ENCODE data around the gene SYNDIG1L.
A peak's percentile ranks its signal among the peaks of the same experiment; 100 is the strongest.
"Not testable (repeated sequence)": the region's sequence is repeated elsewhere in the genome, so short reads cannot be mapped to it uniquely, and the experiment has no call there.

The SYNDIG1L gene

DNA sequence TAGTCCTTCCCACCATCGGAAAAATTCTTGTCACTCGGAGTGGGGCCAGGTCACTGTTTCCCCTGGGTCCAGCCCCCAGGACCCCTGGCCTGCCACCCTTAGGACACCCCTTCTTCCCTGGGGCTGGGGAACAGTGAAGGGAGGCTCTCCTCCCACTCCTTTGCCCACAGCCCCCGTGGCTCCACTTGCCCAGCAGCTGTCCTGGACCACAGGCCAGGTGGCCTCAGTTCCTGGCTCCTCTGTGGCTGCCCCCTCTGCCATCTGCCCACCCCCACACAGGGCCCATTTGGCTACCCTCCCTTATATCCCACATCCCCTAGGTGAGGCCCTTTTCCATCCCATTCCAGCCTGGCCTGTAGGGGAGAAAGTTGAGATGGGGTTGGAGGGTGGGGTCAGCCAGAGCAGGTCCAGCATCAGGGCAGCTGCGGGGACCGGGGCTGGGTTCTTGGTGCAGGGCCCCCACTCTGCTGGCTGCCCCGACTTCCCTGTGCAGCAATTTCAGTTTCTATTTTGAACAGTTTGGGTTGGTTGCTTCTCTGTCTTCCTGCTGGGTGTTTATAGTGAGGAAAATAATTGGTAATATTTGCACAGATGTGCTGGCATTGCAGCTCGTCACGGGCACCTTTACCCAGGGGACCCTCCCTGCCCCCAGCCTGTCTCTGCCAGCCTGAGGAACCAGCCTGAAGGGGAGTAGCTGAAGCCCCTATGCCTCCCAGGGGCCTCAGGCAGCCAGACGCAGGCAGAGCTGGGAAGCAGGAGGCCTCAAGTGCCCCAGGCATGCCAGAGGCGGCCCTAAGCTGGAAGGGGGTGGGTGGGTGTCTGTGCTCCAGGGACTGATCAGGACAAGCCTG is 23.4 kb downstream of the SYNDIG1L start:
- DNase-seq (ENCODE audit: low spot score): no peak

DNA sequence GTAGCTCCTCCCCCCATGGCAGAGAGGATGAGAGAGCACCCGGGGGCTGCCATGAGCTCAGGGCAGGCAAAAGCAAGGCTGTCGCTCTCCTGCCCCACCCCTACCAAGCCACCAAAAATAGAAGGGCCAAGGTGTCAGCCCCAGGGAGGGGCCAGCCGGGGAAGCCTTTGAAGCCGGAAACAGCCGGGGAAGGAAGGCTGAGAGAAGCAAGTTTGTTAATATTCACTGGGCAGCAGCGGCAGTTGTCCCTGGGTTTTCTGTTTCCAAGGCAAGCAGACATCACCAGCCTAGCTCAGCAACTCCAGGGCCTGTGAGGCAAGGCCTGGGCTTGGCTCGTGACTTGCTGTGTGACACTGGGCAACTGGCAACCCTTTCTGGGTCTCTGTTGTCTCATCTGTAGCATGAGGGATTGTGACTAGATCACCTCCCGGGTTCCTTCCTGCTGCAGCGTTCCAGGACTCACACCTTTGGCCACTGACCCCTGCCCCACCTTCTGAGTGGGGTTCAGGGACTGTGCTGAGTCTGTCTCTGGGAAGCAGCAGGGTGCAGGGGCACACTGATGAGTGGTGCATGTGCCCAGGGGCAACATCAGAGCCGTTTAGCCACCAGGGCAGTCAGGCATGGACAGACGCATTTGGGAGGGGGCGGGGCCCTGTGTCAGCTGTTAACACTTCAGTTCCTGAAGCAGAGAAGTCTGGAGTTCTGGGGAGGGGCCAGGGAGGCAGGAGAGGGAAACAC is 24.3 kb downstream of the SYNDIG1L start:
- DNase-seq (ENCODE audit: low spot score): no peak

DNA sequence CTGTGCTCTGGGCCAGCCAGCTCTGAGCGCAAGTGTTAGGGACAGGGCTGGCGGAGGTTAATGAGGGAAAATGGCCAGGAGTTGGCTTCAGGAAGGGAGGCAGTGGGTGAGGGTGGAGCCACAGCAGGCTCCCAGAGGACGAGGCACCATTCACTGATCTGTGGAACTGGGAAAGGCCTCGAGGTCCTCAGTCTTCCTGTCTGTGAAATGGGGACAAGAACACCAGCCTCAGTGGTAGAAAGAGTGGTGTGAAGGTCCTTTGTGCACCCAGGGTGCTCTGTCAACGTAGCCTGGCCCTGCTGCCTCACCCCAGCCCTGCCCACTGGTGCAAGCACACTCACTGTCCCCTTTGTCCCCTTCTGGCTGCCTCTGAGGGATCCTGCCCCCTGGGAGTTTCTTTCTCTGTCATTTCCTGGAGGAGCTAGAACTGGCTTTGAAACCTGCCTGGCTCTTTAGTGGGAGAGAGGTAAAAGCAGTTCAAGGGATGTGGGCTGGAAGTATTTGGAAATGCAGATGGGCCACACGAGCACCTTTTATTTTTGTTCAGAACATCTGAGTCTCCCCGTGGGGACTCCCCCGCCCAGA is 25.0 kb downstream of the SYNDIG1L start:
- no peak for DNase-seq (ENCODE audit: low spot score)

DNA sequence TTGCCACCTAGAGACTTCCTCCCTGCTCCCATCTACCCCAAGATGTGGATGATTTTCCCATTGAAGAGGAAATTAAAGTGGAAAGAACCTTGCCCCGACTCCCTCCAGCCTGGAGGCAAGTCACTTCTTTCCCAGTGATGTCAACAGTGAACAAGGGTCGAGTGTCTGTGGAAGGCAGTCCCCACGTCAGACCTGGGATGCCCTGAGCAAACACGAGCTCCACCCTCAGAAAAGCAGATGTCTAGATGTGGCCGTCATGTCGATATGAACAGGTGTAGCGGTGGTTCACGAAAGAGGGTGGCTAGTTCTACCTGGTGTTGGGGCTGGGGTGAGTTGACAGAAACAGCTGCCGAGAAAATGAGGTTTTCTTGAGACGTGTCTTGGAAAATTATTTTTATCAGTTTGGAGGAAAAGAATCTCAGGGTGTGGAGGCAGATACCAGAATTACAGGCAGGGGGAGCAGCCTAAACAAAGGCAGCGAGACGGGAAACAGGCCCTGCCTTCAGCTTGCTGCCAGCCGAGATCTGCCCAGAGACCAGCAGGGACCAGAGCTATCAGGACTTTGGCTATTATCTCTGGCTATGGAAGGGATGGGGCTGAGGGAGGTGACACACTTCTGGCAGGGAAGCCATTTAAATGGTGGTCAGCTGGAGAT is 25.9 kb downstream of the SYNDIG1L start:
- peak; percentile 55 for DNase-seq (ENCODE audit: low spot score)

DNA sequence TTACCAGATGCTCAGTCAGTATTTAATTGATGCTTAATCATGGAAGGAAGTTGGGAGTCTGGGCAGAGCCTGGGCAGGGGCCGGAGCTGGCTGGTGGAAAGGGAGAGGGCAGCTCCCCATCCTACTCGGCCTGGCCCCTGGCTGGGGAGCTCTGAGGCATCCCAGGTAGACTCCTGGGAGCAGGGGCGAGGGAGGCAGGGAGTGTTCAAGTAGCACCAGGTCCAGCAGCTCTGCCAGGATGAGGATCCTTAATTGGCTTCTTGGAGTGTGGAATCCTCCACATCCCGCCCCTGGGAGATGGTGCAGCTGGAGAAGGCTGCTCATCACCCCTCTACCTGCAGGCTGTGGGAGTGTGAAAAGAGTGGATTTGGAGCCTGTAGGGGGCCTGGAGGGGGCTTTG is 30.9 kb downstream of the SYNDIG1L start:
- no peak for DNase-seq (ENCODE audit: low spot score)

DNA sequence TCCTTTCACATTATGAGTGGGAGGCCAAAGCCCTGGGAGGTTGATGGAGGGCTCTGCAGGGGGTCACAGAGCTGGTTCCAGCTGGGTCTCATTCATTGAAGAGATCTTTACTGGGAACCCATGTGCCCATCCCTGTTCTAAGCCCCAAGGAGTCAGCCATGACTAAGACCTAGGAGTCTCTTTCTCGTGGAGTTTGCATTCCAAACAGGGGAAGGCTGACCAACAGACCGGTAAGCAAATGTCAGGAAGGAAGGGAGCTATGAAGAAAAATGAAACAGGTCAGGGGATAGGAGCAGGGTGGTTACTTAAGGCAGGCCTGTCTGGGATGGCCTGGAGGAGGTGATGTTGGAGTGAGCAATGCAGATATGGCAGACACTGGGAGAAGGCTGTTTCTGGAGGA is 31.5 kb downstream of the SYNDIG1L start:
- no peak for DNase-seq (ENCODE audit: low spot score)

DNA sequence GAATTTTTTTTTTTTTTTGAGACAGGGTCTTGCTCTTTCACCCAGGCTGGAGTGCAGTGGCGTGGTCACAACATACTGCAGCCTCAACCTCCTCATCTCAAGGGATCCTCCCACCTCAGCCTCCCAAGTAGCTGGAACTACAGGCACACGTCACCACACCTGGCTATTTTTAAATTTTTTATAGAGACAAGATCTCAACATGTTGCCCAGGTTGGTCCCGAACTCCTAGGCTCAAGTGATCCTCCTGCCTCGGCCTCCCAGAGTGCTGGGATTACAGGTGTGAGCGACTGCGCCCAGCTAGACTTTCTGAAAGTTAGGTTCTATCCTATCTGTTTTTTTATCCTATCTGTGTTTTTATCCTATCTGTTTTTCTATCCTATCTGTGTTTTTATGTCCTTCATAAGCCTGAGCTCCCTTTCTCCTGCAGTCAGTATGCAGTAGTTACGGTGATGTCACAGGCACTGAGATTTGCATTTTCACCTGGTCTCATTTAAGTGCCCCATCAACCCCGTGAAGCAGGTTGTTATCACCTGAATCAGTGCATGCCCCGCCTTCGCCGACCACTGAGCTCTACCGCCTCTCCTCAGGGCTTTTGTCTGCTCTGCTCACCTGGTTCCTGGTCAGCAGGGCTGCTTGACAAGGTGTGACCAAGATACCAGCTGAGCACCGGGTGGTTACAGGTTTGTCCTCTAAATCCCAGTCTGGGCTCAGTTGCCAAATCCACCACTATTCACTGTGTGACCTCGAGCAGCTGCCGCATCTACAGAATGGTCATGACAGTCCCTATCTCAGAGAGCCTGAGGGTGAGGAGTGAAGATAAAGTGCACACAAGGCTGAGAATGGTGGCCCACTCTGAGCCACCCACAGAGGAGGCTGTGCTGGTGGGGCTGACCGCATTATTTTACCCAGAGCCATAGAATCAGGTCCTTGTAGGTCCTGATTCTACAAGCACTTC is 33.1 kb downstream of the SYNDIG1L start:
- DNase-seq (ENCODE audit: low spot score): no peak

DNA sequence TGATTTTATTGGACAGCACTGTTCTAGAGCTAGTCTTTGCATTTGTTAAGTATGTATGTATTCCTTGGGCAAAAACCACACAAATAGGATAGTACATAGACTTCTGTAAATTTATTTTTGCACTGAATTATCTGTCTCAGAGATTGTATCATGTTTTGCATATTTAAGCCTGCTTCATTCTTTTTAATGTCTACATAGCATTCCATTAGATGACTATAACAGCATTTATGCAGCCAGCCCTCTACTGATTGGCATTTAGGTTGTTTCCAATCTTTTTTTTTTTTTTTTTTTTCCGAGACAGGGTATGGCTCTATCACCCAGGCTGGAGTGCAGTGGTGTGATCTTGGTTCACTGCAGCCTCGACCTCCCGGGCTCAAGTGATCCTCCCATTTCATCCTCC is 34.5 kb downstream of the SYNDIG1L start:
- no peak for DNase-seq (ENCODE audit: low spot score)

DNA sequence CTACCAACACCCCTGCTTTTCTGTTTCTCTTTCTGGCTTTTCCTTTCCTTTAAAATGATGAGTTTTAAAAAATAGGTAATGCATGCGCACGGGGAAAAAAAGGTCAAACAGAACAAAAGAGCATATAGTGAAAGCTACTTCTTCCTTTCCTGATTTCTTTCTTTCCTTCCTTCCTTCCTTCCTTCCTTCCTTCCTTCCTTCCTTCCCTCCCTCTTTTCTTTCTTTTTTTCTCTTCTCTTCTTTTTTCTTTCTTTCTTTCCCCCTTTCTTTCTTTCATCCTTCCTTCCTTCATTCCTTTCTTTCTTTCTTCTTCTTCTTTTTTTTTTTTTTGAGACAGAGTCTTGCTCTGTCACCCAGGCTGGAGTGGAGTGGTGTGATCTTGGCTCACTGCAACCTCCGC is 35.5 kb downstream of the SYNDIG1L start:
- DNase-seq (ENCODE audit: low spot score): not testable (repeated sequence)

DNA sequence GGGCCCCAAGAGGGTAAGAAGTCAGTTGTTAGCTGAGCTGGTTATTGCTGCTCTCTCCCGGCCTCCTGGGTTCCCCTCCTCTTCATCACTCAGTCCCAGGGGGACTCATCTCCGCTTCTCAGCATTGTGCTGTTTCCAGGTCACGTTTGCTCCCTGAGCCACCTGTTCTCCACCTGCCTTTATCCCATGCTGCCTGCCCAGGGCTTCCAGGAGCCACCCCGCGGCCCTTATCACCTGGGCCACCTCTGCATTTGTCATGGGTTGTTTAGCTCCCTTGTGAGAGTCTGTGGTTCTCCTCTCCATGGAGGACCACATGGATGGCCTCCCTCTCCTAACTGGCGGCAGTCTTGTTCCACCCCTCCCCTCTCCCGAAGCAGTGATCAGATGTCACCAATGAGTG is 36.0 kb downstream of the SYNDIG1L start:
- no peak for DNase-seq (ENCODE audit: low spot score)

DNA sequence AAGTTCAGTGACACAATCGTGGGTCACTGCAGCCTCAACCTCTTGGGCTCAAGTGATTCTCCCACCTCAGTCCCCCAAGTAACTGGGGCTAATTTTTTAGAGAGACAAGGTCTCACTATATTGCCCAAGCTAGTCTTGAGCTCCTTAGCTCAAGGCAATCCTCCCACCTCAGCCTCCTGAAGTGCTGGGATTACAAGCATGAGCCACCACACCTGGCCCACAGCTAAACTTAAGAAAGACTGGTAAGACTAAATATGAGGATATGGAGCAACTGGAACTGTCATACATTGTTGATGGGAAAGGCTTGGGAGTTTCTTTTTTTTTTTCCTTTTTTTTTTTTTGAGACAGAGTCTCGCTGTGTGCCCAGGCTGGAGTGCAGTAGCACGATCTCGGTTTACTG is 43.8 kb downstream of the SYNDIG1L start:
- DNase-seq (ENCODE audit: low spot score): no peak

DNA sequence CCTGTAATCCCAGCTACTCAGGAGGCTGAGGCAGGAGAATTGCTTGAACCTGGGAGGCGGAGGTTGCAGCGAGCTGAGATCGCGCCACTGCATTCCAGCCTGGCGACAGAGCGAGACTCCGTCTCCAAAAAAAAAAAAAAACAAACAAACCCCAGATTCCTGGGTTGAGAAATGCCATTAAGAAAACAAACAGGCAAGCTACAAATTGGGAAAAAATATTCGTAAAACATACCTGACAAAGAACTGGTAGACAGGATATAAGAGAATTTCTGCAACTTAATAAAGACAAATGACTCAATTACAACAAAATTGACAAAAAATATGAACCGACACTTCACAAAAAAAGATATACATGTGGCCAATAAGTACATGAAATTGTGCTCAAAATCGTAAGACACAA is 44.4 kb downstream of the SYNDIG1L start:
- DNase-seq (ENCODE audit: low spot score): not testable (repeated sequence)

DNA sequence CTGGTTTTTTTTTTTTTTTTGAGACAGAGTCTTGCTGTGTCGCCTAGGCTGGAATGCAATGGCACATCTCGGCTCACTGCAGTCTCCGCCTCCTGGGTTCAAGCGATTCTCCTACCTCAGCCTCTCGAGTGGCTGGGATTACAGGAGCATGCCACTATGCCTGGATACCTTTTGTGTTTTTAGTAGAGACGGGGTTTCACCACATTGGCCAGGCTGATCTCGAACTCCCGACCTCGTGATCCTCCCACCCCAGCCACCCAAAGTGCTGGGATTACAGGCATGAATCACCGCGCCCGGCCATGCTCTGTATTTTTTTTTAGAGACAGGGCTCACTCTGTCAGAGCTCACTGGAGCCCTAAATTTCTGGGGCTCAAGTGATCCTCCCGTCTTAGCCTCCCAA is 45.2 kb downstream of the SYNDIG1L start:
- DNase-seq (ENCODE audit: low spot score): no peak

DNA sequence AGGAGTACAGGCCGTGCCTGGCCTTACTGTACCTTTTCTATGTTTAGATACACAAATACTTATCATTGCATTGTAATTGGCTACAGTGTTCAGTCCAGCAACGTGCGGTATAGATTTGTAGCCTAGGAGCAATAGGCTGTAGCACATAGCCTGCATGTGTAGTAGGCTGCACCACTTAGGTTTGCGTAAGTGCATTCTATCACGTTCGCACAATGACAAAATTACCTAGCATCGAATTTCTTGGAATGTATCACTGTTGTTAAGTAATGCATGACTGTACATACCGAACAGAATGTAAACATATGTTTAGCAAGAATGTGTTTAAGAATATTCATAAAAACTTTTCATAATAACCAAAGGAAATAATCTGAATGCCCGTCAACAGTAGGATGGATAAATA is 45.8 kb downstream of the SYNDIG1L start:
- no peak for DNase-seq (ENCODE audit: low spot score)

DNA sequence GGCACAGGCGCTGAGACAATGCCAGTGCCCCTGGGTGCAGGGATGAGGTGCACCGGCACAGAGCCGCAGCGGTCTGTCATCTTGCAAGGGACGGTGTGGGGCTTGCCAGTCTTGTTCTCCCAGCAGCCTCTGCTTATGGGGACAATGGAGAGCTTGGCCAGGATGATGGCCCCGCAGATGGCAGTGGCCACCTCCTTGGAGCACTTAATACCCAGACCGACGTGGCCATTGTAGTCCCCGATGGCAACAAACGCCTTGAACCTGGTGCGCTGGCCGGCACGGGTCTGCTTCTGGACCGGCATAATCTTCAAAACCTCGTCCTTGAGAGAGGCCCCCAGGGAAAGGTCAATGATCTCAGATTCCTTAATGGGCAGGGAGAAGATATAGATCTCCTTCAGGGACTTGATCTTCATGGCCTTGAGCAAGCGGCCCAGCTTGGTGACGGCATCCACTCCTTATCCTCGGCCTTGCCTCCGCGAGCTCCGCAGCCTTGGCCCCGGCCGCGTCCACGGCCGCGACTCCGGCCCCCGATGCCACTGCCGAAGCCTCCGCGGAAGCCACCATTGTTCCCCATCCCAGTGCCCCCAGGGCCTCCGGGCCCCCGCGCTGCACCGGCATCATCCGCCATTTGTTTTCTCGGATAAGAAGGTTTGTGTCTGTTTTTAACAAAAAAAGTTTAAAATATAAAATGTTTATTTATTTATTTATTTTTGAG is 47.9 kb downstream of the SYNDIG1L start:
- DNase-seq (ENCODE audit: low spot score): no peak

DNA sequence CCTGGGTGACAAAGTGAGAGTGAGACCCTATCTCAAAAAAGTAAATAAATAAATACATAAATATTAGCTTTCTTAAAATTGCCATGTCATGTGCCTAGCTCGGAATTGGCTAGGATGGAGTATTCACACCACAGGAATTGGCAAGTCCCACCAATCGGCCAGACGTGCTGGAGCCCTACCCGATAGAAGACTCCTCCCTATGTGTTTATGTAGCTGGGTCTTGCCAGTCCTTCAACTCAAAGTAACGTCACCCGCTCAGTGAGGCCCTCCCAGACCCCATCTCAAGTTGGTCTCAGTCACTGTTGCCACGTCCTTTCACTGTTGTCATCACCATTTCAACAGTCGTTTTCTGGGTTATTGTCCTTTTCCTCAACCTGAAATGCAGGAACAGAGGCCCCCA is 57.6 kb downstream of the SYNDIG1L start:
- DNase-seq (ENCODE audit: low spot score): no peak

DNA sequence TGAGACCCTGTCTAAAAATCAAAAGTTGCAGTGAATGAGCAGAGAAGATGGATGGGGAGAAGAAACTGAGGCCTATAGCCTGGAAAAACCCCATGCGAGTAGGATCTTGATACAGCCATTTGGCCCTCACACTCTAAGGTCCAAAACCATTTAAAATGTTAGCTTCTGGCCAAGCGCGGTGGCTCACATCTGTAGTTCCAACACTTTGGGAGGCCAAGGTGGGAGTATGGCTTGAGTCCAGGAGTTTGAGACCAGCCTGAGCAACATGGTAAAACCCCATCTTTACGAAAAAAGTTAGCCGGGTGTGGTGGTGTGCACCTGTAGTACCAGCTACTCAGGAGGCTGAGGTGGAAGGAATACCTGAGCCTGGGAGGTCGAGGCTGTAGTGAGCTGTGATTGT is 58.0 kb downstream of the SYNDIG1L start:
- DNase-seq (ENCODE audit: low spot score): no peak

DNA sequence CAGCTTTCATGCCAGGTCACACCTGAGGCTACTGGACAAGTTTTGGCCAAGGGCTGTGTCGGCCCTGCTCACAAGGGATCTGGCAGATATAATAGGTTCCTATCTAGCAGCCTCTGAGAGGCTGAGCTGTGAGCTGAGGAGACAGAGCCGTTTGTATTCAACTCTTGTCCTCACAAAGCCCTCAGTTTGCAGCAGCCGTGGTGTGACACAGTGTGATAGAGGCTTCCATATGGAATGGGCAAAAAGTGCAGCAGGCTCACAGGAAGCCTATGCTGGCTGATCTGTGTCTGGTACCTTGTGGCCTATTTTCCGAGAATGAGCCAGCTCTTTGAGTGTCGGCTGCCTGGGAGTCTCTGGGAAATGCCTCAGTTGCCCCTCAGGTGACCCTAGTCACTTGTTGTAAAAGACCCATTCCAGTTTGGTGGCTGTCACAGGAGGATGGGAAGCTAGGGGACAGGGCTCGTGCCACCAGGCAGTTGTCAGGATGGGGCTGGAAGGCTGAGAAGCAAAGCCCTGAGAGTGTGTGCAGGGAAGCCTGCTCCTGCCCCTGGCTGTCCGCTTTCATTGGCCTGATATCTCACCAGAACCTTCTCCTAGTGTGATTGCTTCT is 61.6 kb downstream of the SYNDIG1L start:
- no peak for DNase-seq (ENCODE audit: low spot score)

DNA sequence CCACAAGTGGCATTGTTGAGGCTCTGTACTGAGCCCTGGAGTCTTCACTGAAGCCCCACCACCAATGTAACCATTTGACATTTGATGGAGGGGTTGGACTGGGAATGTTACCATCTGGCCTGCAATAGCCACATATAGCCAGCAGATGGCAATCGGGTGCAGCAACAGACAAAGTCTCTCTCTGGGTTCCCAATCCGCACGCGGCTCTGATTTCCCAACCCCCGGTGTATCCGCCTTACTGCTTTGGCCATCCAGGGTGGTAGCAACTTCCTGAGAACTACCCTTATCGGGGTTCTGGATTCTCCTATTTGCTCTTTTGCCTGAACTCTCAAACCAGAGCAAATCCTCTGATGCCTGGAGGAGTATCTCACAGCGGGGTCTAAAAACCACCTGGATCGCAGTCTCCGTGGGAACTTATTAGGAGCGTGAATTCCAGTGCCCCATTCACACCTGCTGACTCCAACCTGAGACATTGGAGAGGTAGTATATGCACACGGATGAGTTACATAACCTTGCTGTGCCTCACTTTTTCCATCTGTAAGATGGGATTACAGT is 63.6 kb downstream of the SYNDIG1L start:
- DNase-seq (ENCODE audit: low spot score): peak; percentile 94

DNA sequence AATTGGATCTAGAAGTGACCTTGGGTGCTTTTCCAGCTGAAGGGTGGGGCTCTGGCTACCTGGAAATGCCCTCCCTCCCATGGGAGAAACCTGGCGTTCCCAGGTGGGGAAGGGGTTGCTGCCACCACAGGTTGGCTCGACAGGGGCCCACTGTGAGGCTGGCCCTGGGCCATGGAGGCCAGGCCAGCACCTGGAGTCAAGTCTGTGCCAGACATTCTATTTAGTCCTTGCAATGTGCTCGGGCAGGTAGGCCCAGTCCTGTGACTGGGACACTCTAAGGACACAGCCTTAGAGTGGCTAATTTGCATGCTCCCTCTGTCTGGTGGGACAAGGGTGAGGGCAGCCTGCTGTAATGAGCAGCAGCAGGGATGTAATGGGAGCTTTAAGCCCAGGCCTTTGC is 65.8 kb downstream of the SYNDIG1L start:
- DNase-seq (ENCODE audit: low spot score): no peak
